Raji (cell line): Measurements from ENCODE around the gene PLD3.

Source experiments
- POLR2A ChIP-seq: IDR thresholded peaks from 2 replicates; pipeline ENCODE4 v1.6.1; 2011; ENCODE audit warnings: low read depth, low read length, control low read depth; ENCODE audit not compliant: insufficient read depth

Gene PLD3

DNA sequence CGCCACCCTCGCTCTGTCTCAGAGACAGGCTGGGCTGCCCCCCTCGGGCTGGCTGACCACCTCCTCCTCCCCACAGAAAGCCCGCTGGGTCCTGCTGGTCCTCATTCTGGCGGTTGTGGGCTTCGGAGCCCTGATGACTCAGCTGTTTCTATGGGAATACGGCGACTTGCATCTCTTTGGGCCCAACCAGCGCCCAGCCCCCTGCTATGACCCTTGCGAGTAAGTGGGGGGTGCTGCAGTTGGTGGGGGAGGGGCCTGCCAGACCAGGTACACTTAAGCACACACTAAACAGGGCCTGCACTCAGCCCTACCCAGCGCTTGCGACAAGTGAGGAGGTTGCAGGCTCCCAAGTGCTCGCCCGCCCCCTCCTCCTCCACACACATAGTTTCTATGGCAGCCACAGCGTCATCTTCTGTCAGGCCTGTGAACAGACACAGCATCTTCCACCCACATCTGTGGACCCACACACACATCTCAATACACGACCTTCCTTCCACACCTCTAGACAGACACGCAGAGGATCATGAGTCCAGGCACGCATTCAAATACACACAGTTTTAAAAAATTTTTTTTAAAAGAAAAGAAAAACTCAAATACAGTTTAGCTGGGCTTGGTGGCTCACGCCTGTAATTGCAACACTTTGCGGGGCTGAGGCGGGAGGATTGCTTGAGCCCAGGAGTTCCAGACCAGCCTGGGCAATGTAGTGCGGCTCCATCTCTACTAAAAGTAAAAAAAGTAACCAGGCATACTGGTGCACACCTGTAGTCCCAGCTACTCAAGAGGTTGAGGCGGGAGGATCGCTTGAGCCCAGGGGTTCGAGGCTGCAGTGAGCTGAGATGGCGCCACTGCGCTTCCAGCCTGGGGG, 18.4 kb downstream of the PLD3 start:
- TF ChIP-seq POLR2A: no peak

DNA sequence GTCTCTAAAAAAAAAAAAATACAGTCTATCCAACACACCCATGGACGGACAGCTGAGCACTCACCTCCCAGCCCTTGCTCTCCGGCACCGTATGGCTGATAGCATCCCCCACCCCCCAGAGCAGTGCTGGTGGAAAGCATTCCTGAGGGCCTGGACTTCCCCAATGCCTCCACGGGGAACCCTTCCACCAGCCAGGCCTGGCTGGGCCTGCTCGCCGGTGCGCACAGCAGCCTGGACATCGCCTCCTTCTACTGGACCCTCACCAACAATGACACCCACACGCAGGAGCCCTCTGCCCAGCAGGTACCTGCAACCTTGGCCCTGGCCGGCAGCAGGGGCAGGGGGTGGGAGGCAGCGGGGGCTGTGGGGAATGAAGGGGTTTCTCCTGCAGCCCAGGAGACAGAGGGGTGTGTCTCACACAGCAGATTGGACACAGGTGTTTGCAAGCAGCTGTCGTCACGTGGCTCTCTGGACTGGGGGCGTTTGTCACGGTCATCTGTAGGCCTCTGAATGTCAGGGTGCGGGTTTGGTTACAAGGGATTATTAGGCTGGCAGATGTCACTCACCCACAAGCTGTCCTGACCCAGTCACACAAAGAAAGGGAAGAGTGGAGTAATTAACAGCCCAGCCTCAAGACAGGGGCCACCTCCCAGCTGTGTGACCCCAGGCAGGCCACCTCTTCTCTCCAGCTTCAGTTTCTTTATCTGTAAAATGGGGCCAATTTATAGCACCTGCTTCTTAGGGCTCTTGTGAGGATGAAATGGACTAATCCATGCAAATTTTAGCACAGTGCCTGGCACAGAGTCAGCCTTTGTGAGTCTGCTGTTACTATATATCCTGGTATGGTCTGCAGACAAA, 19.3 kb downstream of the PLD3 start:
- no peak for TF ChIP-seq POLR2A

DNA sequence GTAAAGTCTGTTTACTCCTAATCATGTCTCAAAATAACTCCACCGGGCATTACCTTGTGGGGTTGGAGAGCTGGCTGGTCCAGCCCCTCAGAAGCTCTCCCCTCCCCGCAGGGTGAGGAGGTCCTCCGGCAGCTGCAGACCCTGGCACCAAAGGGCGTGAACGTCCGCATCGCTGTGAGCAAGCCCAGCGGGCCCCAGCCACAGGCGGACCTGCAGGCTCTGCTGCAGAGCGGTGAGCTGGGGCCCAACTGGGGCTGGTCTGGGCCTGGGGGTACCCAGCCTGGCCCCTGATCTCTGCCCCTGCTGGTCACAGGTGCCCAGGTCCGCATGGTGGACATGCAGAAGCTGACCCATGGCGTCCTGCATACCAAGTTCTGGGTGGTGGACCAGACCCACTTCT, 21.3 kb downstream of the PLD3 start:
- TF ChIP-seq POLR2A: no peak

DNA sequence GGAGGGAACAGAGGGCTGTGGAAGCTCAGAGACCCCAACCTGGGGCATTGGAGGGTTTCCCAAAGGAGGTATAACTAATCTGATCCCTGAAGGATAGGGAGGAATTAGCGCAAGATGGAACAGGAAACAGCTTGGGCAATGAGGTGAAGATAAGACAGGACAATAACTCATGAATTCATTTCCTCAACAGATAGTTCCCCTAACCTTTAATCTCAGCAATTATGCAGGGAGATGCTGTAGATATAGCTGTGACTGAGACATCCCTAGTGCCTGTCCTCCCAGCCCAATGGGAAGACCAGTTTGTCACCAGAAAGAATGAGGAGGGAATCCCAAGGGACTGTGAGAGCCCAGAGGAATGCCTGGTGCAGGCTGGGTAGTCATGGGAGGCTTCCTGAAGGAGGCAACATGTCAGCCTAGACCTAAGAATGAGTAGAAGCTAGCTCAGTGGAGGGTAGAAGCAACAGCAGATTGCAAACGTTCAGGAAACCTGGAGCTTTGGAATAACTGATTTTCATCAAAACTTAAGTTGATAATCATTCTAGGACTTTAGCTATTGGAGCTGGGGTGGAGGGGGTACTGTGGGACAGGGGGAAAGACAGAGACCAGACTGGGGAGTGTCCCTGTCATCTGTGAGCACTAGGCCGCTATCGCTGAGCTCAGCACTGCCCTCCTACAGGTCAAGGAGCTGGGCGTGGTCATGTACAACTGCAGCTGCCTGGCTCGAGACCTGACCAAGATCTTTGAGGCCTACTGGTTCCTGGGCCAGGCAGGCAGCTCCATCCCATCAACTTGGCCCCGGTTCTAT, 22.7 kb downstream of the PLD3 start:
- no peak for TF ChIP-seq POLR2A

DNA sequence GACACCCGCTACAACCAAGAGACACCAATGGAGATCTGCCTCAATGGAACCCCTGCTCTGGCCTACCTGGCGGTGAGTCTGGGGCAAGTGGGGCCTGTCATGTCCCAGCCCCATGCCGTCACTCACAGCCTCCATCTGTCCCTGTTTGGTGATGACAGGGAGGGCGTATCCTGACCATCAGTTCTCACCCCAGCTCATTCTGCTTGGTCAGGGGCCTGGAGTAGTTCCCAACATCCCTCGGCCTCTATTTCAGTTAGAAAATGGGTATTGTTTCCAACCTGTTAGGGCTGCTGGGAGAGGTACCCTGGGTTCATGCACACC, 23.3 kb downstream of the PLD3 start:
- no peak for TF ChIP-seq POLR2A

DNA sequence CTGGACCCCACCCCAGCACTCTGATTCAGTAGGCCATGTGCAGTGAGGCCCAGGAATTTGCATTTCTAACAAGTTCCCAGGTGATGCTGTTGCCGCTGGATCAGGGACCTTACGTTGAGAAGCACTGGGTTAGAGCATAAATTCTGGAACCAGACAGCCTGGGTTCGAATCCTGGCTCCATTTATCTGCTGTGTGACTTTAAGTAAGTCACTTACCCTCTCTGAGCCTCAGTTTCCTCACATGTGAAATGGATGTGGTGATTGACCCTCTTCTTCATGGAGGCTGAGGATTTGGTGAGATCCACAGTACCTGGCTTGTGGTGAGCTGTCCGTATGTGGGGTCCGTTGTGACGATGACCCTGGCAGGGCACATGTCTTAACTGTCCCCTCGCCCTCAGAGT, 25.6 kb downstream of the PLD3 start:
- TF ChIP-seq POLR2A: no peak

DNA sequence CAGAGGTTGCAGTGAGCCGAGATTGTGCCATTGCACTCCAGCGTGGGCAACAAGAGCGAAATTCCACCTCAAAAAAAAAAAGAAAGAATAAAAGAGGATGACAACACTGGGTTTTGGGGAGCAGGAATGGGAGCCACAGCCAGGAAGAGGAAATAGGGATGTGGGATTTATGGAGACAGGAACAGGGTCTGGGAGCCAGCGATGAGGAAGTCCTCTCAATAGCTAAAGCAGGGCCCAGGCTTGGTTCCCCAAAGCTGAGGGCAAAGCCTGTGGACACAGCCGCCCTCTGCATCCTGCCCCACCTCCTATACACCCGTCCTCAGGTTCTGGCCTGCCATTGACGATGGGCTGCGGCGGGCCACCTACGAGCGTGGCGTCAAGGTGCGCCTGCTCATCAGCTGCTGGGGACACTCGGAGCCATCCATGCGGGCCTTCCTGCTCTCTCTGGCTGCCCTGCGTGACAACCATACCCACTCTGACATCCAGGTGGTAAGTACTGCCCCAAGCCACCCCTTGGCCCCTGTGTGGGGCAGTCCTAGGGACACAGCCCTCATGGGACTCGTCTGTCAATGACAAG, 27.9 kb downstream of the PLD3 start:
- TF ChIP-seq POLR2A: no peak

DNA sequence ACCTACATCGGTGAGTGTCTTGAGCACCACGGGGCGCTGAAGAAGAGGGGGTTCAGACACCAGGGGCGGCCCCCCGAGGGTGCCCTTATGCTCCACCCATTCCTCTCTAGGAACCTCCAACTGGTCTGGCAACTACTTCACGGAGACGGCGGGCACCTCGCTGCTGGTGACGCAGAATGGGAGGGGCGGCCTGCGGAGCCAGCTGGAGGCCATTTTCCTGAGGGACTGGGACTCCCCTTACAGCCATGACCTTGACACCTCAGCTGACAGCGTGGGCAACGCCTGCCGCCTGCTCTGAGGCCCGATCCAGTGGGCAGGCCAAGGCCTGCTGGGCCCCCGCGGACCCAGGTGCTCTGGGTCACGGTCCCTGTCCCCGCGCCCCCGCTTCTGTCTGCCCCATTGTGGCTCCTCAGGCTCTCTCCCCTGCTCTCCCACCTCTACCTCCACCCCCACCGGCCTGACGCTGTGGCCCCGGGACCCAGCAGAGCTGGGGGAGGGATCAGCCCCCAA, 29.4 kb downstream of the PLD3 start:
- TF ChIP-seq POLR2A: no peak

DNA sequence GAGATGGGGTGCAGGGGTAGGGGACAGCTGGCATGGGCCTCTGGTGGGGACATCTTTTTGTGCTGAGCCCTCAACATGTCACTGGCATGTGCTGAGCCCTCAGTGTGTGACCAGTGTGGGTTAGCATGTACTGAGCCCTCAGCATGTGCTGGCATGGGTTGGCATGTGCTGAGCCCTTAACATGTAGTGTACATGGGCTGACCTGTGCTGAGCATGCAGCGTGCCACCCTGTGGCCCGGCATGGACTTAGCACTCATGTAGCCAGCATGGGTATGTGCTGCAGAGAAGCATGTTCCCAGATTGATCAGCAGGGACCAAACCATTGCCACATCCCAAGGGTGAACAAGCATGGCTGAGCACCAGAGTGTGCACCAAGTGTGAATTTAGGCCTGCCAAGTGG, 30.0 kb downstream of the PLD3 start:
- TF ChIP-seq POLR2A: no peak

DNA sequence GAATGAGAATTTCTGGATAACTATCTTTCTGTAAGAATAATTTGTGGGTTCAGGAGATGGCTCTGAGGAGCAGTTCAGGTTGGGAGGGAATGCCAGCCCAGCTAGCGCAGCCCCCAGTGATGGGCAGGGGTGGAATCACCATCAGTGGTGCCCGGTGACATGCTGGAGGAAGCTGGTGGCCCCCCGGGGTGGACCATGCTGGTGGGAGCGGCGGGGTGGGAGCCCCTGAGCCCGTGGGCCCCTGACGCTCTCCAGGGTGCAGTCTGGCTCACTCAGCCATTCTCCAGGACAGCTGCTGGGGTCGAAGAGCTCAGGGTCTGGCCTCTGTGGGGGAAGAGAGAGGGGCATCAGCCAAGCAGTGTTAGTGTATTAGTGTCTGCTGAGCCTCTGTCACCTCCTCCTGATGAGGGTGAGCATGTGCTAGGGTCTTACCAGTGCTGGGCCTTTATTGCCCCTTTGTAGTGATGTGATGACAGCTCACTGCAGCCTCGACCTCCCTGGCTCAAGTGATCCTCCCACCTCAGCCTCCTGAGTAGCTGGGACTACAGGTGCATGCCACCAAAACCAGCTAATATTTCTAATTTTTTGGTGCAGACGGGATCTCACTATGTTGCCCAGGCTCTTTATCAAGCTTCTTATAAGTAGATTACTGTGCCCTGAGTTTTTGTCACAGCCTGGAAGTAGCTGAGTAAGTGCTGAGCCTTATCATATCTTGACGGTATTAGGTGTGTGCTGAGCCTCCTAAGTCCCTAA, 31.1 kb downstream of the PLD3 start:
- no peak for TF ChIP-seq POLR2A

DNA sequence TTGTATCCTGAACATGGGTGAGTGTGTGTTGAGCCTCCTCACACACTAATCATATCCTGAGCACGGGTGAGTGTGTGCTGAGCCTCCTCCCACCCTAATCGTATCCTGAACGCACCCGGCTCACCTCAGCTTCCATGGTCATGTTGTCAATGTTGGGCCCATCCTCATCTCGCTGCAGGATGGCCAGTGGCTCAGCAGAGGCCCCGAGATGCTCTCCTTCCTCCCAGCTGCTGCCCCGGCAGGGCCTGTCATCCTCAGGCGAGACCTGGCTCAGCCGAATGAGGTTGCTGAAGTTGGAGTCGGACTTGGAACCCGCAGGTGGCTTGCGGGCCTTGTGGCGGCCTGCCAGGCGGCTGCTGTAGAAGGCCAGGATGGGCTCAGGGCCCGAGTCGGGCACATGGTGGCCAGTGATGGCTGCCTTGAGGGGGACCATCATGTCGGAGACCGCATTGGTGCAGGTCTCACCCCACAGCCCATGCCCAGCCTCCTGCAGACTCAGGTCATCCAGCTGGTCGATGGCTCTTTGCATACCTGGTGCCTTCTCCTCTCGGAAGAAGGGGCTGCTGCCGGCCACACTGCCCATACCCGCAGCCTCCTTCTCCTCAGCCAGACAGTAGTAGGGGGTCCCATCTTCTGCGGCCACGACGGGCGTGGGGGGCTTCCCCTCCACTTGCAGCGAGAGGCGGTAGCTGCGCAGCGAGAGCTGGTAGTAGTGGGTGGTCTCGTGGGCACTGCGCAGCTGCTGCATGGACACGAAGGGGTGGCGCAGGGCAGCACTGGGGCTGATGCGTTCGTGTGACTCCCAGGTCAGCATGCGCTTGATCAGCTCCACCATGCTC, 31.9 kb downstream of the PLD3 start:
- no peak for TF ChIP-seq POLR2A

DNA sequence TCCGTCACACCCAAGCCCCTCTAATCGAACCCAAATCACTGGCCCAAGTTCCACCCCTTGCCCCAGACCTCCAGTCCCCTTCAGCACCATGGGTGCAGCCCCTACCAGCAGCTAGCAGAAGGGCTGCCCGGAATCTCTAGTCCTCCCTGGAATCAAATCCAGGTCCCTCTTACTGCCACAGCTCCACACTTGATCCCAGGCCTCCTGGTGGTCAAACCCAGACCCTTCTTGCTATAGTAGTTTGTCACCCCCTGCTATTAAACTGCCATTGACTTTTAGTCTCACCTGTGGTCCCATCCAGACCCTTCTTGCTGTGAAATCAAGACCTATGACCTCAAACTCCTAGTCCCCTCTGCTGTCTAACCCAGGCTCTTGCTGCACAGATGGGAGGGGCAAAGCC, 32.8 kb downstream of the PLD3 start:
- TF ChIP-seq POLR2A: no peak

DNA sequence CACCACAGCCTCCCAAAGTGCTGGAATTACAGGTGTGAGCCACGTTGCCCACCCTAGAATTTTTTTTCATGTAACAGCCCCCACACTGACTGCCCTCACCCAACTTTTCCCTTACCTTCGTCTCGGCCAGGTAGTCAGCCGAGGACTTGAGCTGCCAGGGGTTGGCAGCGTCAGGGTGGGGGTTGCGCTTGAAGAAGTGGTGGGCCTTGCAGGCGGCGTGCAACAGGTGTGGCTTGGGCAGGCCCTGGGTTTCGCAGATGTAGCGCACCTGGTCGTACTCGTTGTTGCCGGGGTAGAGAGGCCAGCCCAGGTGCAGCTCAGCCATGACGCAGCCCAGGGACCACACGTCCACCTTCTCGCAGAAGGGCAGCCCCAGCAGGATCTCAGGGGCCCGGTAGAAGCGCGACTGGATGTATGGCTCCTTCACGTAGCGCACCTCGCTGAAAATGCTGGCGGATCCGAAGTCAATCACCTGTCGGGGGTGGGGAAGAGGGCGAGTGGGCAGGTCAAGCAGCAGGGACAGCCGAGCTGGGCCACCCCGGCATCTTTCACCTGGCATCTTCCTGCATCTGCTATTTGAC, 35.3 kb downstream of the PLD3 start:
- no peak for TF ChIP-seq POLR2A
